H1 (cell line): ENCODE data around the gene CADM1. TPM values are rescaled to one million over a fixed set of nuclear protein-coding genes. Genes with fewer than 3 reads are reported as not detected.

Source experiments
- CTCF ChIA-PET: fragments of 300-600 bp; sonication (Branson Sonifier 250); formaldehyde crosslinking; loops from one replicate; lab custom pipeline; 2021; ENCODE audit not compliant: partially characterized antibody; lab: Charles Lee
- POLR2A ChIA-PET: fragments of 300-600 bp; sonication (Branson Sonifier 250); formaldehyde crosslinking; loops from one replicate; lab custom pipeline; 2021; ENCODE audit warnings: inconsistent platforms; ENCODE audit not compliant: partially characterized antibody; lab: Charles Lee
- DNase-seq, 2 experiments: peaks; one replicate each; pipeline versions ENCODE4 v3.0.0 to v3.0.0-alpha.2; 2010 to 2022; ENCODE audit warnings: low spot score in 2 of 2, low read depth in 1 of 2, mixed read lengths in 1 of 2
- FAIRE-seq: peaks from 2 replicates; lab custom pipeline; 2011; peaks lifted over from hg19 to GRCh38; lab: Jason Lieb, UNC
- H2AFZ ChIP-seq: 2 replicates; pipeline ENCODE4 v1.8.1; 2012; ENCODE audit warnings: low read length, inconsistent platforms
- H2AK5ac ChIP-seq: 2 replicates; pipeline ENCODE4 v1.6.1; 2013; ENCODE audit warnings: low read depth, low read length
- H2BK120ac ChIP-seq: replicated peaks from 2 replicates; pipeline ENCODE3; 2013; ENCODE audit warnings: low read depth, low read length, inconsistent platforms
- H2BK12ac ChIP-seq: 2 replicates; pipeline ENCODE4 v1.6.1; 2013; ENCODE audit warnings: low read depth, low read length
- H2BK15ac ChIP-seq: 2 replicates; pipeline ENCODE4 v1.6.1; 2013; ENCODE audit warnings: low read length
- H2BK20ac ChIP-seq: 2 replicates; pipeline ENCODE4 v1.6.1; 2013; ENCODE audit warnings: low read length
- H2BK5ac ChIP-seq: 2 replicates; pipeline ENCODE4 v1.6.1; 2013; ENCODE audit warnings: low read depth, low read length
- H3K14ac ChIP-seq: 2 replicates; pipeline ENCODE4 v1.6.1; 2013; ENCODE audit warnings: inconsistent platforms; ENCODE audit not compliant: insufficient read length
- H3K18ac ChIP-seq: 2 replicates; pipeline ENCODE4 v1.6.1; 2013; ENCODE audit warnings: low read length; ENCODE audit errors: extremely low read depth
- H3K23ac ChIP-seq: 2 replicates; pipeline ENCODE4 v1.6.1; 2013; ENCODE audit warnings: inconsistent platforms; ENCODE audit not compliant: insufficient read length
- H3K23me2 ChIP-seq: 2 replicates; pipeline ENCODE4 v1.6.1; 2013; ENCODE audit warnings: low read depth, low read length
- H3K27ac ChIP-seq: 2 replicates; pipeline ENCODE4 v1.6.1; 2011; ENCODE audit warnings: low read depth, low read length, inconsistent platforms
- H3K27me3 ChIP-seq, 4 experiments: replicated peaks in 1 of 4; 1 replicate in 1 of 4; 2 replicates in 3 of 4; pipeline versions ENCODE4 v1.6.1 to v1.8.1; 2011 to 2013; ENCODE audit warnings: low read length in 3 of 4, mild to moderate bottlenecking in 3 of 4, inconsistent platforms in 2 of 4, mixed read lengths in 2 of 4, moderate library complexity in 1 of 4; ENCODE audit not compliant: control insufficient read depth in 3 of 4, insufficient read depth in 3 of 4; ENCODE audit errors: extremely low read depth in 1 of 4
- H3K36me3 ChIP-seq, 4 experiments: 2 replicates each; pipeline versions ENCODE4 v1.6.1 to v1.8.1; 2011 to 2013; ENCODE audit warnings: mild to moderate bottlenecking in 4 of 4, low read length in 3 of 4, moderate library complexity in 2 of 4, control low read depth in 1 of 4, inconsistent platforms in 1 of 4; ENCODE audit not compliant: insufficient read depth in 4 of 4, control insufficient read depth in 2 of 4
- H3K4ac ChIP-seq: replicated peaks from 2 replicates; pipeline ENCODE3; 2013; ENCODE audit warnings: low read length, low read depth, mixed read lengths, inconsistent platforms; ENCODE audit not compliant: insufficient read length
- H3K4me1 ChIP-seq, 4 experiments: replicated peaks in 1 of 4; 1 replicate in 1 of 4; 2 replicates in 3 of 4; pipeline versions ENCODE4 v1.6.1 to v1.8.1; 2011 to 2013; ENCODE audit warnings: low read length in 3 of 4, inconsistent platforms in 2 of 4, mixed read lengths in 1 of 4; ENCODE audit not compliant: insufficient read depth in 4 of 4, control insufficient read depth in 3 of 4
- H3K4me2 ChIP-seq, 2 experiments: 2 replicates each; pipeline versions ENCODE4 v1.6.1 to v1.8.1; 2011 to 2013; ENCODE audit warnings: low read depth in 2 of 2, low read length in 2 of 2, control low read depth in 1 of 2, inconsistent platforms in 1 of 2, mild to moderate bottlenecking in 1 of 2; ENCODE audit not compliant: insufficient read depth in 1 of 2
- H3K4me3 ChIP-seq, 4 experiments: fragments of 200-600, 300-600 bp in 1 of 4; sonication (generic), shearing (Covaris generic), sonication (Bioruptor Twin) in 1 of 4; 2 replicates each; pipeline versions ENCODE4 v1.5.1 to v1.8.1; 2011 to 2016; ENCODE audit warnings: low read length in 4 of 4, low read depth in 3 of 4, control low read depth in 2 of 4, inconsistent platforms in 2 of 4, mild to moderate bottlenecking in 2 of 4, mixed read lengths in 1 of 4, moderate library complexity in 1 of 4; ENCODE audit not compliant: insufficient read depth in 2 of 4; ENCODE audit errors: extremely low read depth in 1 of 4
- H3K56ac ChIP-seq: replicated peaks from 2 replicates; pipeline ENCODE3; 2013; ENCODE audit warnings: low read depth, mild to moderate bottlenecking, mixed read lengths, low read length, inconsistent platforms; ENCODE audit not compliant: insufficient read length
- H3K79me1 ChIP-seq: 2 replicates; pipeline ENCODE4 v1.6.1; 2013; ENCODE audit warnings: low read depth, low read length, control low read depth
- H3K79me2 ChIP-seq, 2 experiments: 2 replicates each; pipeline versions ENCODE4 v1.6.1 to v1.8.1; 2012 to 2013; ENCODE audit warnings: low read length in 2 of 2, mild to moderate bottlenecking in 2 of 2, inconsistent platforms in 1 of 2; ENCODE audit not compliant: insufficient read depth in 2 of 2, control insufficient read depth in 1 of 2
- H3K9ac ChIP-seq, 4 experiments: replicated peaks in 1 of 4; 1 replicate in 1 of 4; 2 replicates in 3 of 4; pipeline versions ENCODE4 v1.6.1 to v1.8.1; 2011 to 2013; ENCODE audit warnings: low read depth in 3 of 4, low read length in 3 of 4, control low read depth in 2 of 4, mild to moderate bottlenecking in 2 of 4, moderate library complexity in 2 of 4, inconsistent platforms in 1 of 4; ENCODE audit errors: extremely low read depth in 1 of 4
- H3K9me3 ChIP-seq, 2 experiments: 2 replicates each; pipeline versions ENCODE4 v1.6.1 to v1.8.1; 2012 to 2013; ENCODE audit warnings: mild to moderate bottlenecking in 2 of 2, moderate library complexity in 2 of 2, control low read depth in 1 of 2, inconsistent platforms in 1 of 2, low read depth in 1 of 2, low read length in 1 of 2, mixed read lengths in 1 of 2; ENCODE audit not compliant: insufficient read depth in 2 of 2
- H4K20me1 ChIP-seq, 2 experiments: replicated peaks in 1 of 2; 2 replicates each; pipeline versions ENCODE3 to v1.8.1; 2011 to 2013; ENCODE audit warnings: inconsistent platforms in 2 of 2, low read length in 2 of 2, mild to moderate bottlenecking in 1 of 2; ENCODE audit not compliant: insufficient read depth in 2 of 2, control insufficient read depth in 1 of 2
- H4K5ac ChIP-seq: 2 replicates; pipeline ENCODE4 v1.6.1; 2013; ENCODE audit warnings: low read length, low read depth, mixed read lengths, inconsistent platforms; ENCODE audit not compliant: insufficient read length
- H4K8ac ChIP-seq: 2 replicates; pipeline ENCODE4 v1.8.0; 2013; ENCODE audit warnings: mild to moderate bottlenecking, moderate library complexity, low read length, inconsistent platforms; ENCODE audit not compliant: insufficient read depth; ENCODE audit errors: extremely low read depth
- H4K91ac ChIP-seq: replicated peaks from 2 replicates; pipeline ENCODE3; 2013; ENCODE audit warnings: low read length, mixed read lengths, inconsistent platforms; ENCODE audit not compliant: insufficient read length
- CHD2 ChIP-seq: IDR thresholded peaks from 2 replicates; pipeline ENCODE4 v1.6.1; 2012; ENCODE audit warnings: low read length, improper control_type of control experiment
- EP300 ChIP-seq, 2 experiments: IDR thresholded peaks; 1 replicate in 1 of 2; 2 replicates in 1 of 2; pipeline ENCODE4 v1.6.1; 2011 to 2012; ENCODE audit warnings: low read depth in 2 of 2, low read length in 2 of 2, mild to moderate bottlenecking in 2 of 2, borderline replicate concordance in 1 of 2, inconsistent platforms in 1 of 2, moderate library complexity in 1 of 2
- HDAC2 ChIP-seq, 2 experiments: fragments of 300-600 bp in 1 of 2; sonication (generic) in 1 of 2; IDR thresholded peaks; 2 replicates each; pipeline ENCODE4 v1.6.1; 2011 to 2012; ENCODE audit warnings: low read depth in 2 of 2, low read length in 2 of 2, mild to moderate bottlenecking in 2 of 2, moderate library complexity in 2 of 2, borderline replicate concordance in 1 of 2, inconsistent platforms in 1 of 2
- SP2 ChIP-seq: IDR thresholded peaks from 2 replicates; pipeline ENCODE4 v1.6.1; 2012; ENCODE audit warnings: mild to moderate bottlenecking, low read length, inconsistent platforms
- WGBS, 2 experiments: shearing (Covaris generic) in 1 of 2; methylation state at CpG; one replicate each; pipeline versions ENCODE4 v1.1.6 to v1.1.7; 2013 to 2015; ENCODE audit warnings: low lambda C conversion rate in 2 of 2, mixed read lengths in 2 of 2, inconsistent platforms in 1 of 2, low coverage in 1 of 2, missing lambda C conversion rate in 1 of 2; ENCODE audit not compliant: insufficient replicate concordance in 2 of 2, insufficient coverage in 1 of 2, insufficient read length in 1 of 2; ENCODE audit errors: extremely low coverage in 1 of 2, missing lambda C conversion rate in 1 of 2; 5-methylcytosine and 5-hydroxymethylcytosine counted together
- polyA plus RNA-seq, 7 experiments: library from polyadenylated mRNA; depleted of rRNA in 3 of 7; stranded (reverse) in 5 of 7; unstranded in 2 of 7; fragments of >200 nt in 5 of 7; fragments of 200-250 nt in 2 of 7; gene quantifications; 1 replicate in 5 of 7; 2 replicates in 1 of 7; 4 replicates in 1 of 7; pipeline versions ENCODE4 v1.2.1 to v1.2.3, GENCODE V29; 2011 to 2013; ENCODE audit warnings: missing spikeins in 2 of 7, mixed read lengths in 2 of 7
- total RNA-seq: library from RNA; stranded (reverse); fragmentation: NEBNext Ultra II Directional; extraction: Animal tissue kit (Norgen Biotek cat#: 25700); gene quantifications from 2 replicates; pipeline ENCODE4 v1.2.1, GENCODE V29; 2021
- TF ChIP-seq, protein P1 (sequence below): IDR thresholded peaks from 2 replicates; pipeline ENCODE4 v1.6.1; 2012; ENCODE audit warnings: low read length, inconsistent platforms

CADM1 gene
- total and polyA plus RNA-seq, 2 of the 8 experiments (the other 6 are each of a cell fraction or from before 2014, with no cell fraction given) = 8.3 to 25.3 TPM

DNA sequence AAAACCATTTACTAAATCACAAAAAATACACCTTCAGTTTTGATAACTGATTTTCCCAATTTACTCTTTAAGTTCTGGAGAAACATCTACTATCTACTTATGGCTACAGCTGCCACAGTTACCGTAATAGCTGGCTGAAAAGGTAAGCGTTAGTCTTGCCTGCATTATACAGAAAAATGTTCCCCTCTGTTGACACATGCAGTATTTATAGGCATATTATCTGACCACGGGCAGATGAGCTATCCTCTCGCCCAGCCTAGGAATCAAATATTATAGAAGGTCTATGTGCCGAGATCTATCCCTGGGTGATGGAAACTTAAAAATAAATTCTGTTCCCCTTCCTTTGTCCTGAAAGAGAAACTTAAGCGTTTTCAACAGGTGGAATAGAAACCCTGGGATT, 283.8 kb downstream of the CADM1 start:
- Histone ChIP-seq H3K9me3 (no peaks in the 10 kb centered on the region), H2BK5ac (no peak overlapping the region), H3K79me1 (no peaks in the 10 kb centered on the region), H3K4me2 (no peak overlapping the region), H3K4me1 (peaks cover 4 to 13% (median 9%) of the 10 kb centered on the region in 4 experiments; a peak in 6 of 7 replicates), H2BK12ac (no peak overlapping the region; the same call in 1 of the 2 replicates), H4K91ac (no peak overlapping the region), H2BK120ac (no peak overlapping the region), H3K56ac (no peak overlapping the region), H3K4ac (no peak overlapping the region), H2BK15ac (no peak overlapping the region), H4K8ac (no peak overlapping the region), H3K18ac (no peak overlapping the region), H3K27ac (no peak overlapping the region), H2AFZ (no peak overlapping the region), H3K27me3 (no peaks in the 10 kb centered on the region), H3K14ac (no peak overlapping the region), H2BK20ac (no peak overlapping the region), H4K5ac (no peak overlapping the region), H3K79me2 (no peaks in the 10 kb centered on the region), H3K4me3 (no peak overlapping the region), H4K20me1 (no peaks in the 10 kb centered on the region), H3K23ac (no peak overlapping the region), H3K36me3 (no peaks in the 10 kb centered on the region), H2AK5ac (no peak overlapping the region), H3K23me2 (no peaks in the 10 kb centered on the region), H3K9ac (no peak overlapping the region)
- WGBS, 2 experiments = 85% methylated on average over 6 of the region's 6 CpGs; no CpG with 5 or more reads in 1 of the 2 experiments
- FAIRE-seq = no peak
- no peak for DNase-seq
- CTCF ChIA-PET = no interaction called here
- POLR2A ChIA-PET = no interaction called here
- TF ChIP-seq, protein P1, sequence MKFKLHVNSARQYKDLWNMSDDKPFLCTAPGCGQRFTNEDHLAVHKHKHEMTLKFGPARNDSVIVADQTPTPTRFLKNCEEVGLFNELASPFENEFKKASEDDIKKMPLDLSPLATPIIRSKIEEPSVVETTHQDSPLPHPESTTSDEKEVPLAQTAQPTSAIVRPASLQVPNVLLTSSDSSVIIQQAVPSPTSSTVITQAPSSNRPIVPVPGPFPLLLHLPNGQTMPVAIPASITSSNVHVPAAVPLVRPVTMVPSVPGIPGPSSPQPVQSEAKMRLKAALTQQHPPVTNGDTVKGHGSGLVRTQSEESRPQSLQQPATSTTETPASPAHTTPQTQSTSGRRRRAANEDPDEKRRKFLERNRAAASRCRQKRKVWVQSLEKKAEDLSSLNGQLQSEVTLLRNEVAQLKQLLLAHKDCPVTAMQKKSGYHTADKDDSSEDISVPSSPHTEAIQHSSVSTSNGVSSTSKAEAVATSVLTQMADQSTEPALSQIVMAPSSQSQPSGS = no peak
- TF ChIP-seq HDAC2 (IDR thresholded peaks at IDR 0.05; ENCODE audit: borderline replicate concordance in 1 of 2, low read depth in 2 of 2, low read length in 2 of 2) (no peak), CHD2 (no peak), SP2 (no peak), EP300 (IDR thresholded peaks at IDR 0.05; ENCODE audit: borderline replicate concordance in 1 of 2, low read depth in 2 of 2, low read length in 2 of 2) (no peak)
